ENCODE measurements around the gene IGDCC3. TPM values are rescaled to one million over a fixed set of nuclear protein-coding genes. Genes with fewer than 3 reads are reported as not detected.

IGDCC3 gene
- polyA plus RNA-seq, 3 donors from 2014 or later: not detected

DNA sequence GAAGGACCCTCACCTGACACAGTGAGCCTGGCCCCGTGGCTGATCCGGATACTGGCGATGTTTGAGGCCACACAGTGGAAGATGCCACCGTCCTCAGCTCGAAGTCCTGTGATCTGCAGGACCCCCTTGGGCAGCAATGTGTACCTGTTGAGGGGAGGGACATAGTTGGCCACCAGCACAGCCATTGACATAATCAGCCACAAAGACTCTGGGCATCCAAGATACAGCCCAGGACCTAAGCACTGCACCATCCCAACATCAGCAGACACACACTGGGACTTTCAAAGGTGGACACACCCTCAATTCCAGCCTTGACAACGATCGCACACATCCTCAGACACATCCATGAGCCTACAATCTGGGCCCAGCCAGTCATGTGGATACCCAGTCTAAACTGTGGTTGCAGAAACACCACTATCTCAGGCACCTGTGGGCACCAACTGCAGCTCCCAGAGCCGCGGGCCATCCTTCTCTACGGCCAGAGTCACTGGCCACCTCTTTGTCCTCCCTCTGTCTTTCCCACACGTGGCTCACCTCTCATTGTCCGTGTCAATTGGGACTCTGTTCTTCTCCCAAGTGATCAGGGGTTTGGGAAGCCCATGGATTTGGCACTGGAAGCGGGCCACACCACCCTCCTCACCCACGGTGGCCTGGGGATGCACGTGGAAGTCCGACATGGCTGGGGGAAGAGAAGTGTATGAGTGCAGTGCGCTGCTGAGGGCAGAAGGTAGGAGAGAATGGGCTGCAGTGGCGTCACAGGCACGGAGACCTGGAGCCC lies 42.3 kb downstream of the IGDCC3 start:
- H3K36me3 Mint-ChIP-seq: no peaks in the 10 kb centered on the region
- H3K27me3 Mint-ChIP-seq (ENCODE audit: low read depth in 3 of 3): peaks cover 0 to 2% (median 0%) of the 10 kb centered on the region in 3 donors
- H3K9me3 Mint-ChIP-seq: no peaks in the 10 kb centered on the region
- no peak overlapping the region for H3K4me3 Mint-ChIP-seq
- no peak for DNase-seq
- H3K4me1 Mint-ChIP-seq: no peaks in the 10 kb centered on the region
- H3K27ac Mint-ChIP-seq: no peak overlapping the region

DNA sequence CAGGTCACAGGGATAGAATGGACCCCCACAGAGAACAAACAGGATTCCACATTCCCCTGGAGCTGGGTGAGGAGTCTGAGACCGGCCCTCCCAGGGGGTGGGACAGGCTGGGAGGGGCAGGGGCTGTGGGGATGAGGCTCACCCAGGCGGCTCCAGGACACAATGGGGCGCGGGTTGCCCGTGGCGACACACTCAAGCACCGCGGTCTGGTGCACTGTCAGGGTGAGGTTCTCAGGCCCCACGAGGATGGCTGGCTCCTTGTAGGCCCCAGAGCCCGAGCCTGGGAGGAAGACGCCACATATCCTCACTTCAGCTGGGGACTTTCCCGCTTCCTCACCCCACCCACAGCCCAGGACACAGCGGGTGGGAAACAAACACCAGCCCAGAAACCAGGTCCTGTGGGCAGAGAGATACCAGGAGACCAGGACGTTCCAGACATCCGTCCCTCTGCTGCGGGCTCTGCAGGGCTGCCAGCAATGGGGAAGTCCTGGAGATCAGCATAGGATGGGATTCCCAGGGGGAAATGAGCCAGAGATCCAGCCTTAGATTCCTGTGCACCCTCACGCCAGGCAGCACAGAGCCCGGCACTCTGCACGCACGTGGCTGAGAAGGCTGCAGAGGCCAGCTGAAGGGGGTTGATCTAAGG lies 43.1 kb downstream of the IGDCC3 start:
- Mint-ChIP-seq H3K4me1 (no peaks in the 10 kb centered on the region), H3K27ac (no peak overlapping the region), H3K4me3 (no peak overlapping the region), H3K36me3 (no peaks in the 10 kb centered on the region), H3K9me3 (no peaks in the 10 kb centered on the region), H3K27me3 (ENCODE audit: low read depth in 3 of 3) (peaks cover 0 to 2% (median 0%) of the 10 kb centered on the region in 3 donors)
- DNase-seq: no peak

DNA sequence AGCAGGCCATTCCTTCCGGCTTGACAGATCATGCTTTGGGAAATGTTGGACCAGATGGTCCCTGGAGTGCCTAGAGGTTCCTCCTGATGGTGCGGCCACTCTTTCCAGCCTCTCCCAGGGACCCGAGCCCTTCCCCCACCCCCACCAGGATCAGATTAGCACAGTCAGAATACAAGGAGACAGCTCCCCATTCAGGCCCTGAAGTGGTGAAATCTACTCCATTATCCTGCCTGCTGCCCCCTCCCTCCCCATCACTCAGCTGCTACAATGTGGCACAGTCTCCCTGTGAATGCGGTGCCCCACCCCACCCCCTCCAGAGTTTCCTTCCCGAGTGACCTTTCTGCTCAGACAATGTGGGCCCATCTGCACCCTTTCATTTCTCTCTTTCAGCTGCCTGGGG lies 43.9 kb downstream of the IGDCC3 start:
- no peaks in the 10 kb centered on the region for H3K9me3 Mint-ChIP-seq
- no peak for DNase-seq
- H3K4me1 Mint-ChIP-seq: no peaks in the 10 kb centered on the region
- no peak overlapping the region for H3K4me3 Mint-ChIP-seq
- H3K27me3 Mint-ChIP-seq (ENCODE audit: low read depth in 3 of 3): peaks cover 0 to 2% (median 0%) of the 10 kb centered on the region in 3 donors
- H3K36me3 Mint-ChIP-seq: no peaks in the 10 kb centered on the region
- no peak overlapping the region for H3K27ac Mint-ChIP-seq

DNA sequence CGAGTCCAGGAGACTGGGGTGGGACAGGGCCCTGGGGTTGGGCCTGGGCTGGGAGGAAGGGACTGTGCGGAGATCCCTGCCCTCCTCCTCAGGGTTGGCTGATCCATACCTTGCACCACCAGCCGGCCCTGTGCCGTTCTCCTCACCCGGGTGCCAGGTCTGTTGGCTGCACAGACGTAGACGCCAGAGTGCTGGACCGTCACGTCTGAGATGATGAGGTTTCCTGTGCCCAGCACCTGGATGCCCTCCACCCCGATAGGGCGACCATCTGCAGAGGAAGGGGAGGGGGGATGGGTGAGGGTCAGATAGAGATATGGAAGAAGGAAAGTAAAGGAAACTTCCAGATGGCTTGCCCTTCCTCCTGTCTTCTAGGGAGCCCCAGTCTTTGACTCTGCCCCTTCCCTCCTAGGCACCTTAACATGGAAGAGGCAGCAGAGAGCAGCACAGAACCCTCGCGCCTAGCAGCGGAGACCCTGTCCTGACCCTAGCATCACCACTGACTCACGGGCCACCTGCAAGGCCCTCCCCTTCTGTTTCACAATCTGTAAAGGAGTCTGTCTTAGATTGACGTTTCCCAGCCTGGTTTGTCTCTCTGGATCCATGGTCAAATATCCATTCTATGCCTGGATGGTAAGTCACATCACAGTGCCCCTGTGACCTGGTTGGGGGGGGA lies 44.5 kb downstream of the IGDCC3 start:
- Mint-ChIP-seq H3K36me3 (no peaks in the 10 kb centered on the region), H3K27ac (no peak overlapping the region), H3K9me3 (no peaks in the 10 kb centered on the region), H3K4me3 (no peak overlapping the region), H3K27me3 (ENCODE audit: low read depth in 3 of 3) (peaks cover 0 to 2% (median 0%) of the 10 kb centered on the region in 3 donors), H3K4me1 (no peaks in the 10 kb centered on the region)
- DNase-seq: no peak

DNA sequence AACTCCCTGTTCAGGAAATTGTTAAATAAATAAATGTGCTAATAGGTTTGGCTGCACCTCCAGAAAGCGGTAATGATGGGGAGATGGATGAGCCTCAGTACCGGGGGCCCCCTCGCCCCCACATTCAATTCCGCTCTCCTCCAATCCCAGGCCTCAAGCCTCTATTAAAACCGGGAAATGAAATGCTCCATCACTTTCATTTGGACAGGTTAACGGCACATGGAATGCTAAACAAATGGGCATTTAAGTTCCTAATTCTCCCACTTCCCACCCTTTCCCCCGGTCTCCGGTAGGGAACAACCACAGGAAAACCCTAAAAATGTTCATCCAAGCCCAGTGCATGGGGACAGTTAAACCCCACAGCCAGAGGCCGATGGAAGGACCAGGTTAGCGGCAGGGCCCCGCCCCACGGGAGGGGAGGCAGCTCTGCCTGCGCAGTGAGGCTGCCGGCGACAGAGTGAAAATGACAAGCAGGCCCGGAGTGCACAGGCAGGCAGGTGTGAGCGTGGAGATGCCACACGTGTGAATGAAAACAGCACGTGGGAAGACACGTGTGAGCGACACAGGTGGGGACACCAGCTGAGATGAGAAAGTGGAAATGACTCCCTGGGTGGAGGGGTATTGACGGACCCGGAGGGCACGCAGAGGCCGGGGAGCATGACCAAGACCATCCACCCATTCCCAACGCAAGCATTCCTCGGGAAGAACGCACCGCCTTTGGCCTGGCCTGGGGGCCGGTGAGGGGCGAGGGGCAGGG lies 45.2 kb downstream of the IGDCC3 start:
- no peak for DNase-seq
- Mint-ChIP-seq H3K27ac (no peak overlapping the region), H3K27me3 (ENCODE audit: low read depth in 3 of 3) (peaks cover 0 to 2% (median 0%) of the 10 kb centered on the region in 3 donors), H3K9me3 (no peaks in the 10 kb centered on the region), H3K36me3 (no peaks in the 10 kb centered on the region), H3K4me3 (no peak overlapping the region), H3K4me1 (no peaks in the 10 kb centered on the region)

DNA sequence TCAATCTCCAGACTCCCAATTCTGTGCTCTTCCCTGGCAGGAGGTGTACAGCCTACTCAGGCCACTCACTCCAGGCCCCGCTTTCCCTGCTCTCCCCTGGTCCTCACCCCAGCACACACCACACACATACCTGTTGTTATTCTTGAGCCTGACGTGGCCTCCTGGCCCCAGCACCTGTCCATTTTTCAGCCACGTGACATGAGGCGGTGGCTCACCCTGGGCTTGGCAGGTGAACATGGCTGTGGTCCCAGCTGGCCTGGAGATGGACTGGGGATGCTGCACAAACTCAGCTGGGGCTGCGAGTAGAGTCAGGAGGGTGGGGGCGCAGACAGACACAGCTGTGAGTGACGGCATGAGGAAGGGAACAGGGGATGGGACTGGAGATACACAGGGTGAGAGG lies 46.0 kb downstream of the IGDCC3 start:
- Mint-ChIP-seq H3K4me1 (no peaks in the 10 kb centered on the region), H3K36me3 (no peaks in the 10 kb centered on the region), H3K4me3 (no peak overlapping the region), H3K27me3 (ENCODE audit: low read depth in 3 of 3) (peaks cover 0 to 2% (median 0%) of the 10 kb centered on the region in 3 donors), H3K27ac (no peak overlapping the region), H3K9me3 (no peaks in the 10 kb centered on the region)
- DNase-seq: no peak

DNA sequence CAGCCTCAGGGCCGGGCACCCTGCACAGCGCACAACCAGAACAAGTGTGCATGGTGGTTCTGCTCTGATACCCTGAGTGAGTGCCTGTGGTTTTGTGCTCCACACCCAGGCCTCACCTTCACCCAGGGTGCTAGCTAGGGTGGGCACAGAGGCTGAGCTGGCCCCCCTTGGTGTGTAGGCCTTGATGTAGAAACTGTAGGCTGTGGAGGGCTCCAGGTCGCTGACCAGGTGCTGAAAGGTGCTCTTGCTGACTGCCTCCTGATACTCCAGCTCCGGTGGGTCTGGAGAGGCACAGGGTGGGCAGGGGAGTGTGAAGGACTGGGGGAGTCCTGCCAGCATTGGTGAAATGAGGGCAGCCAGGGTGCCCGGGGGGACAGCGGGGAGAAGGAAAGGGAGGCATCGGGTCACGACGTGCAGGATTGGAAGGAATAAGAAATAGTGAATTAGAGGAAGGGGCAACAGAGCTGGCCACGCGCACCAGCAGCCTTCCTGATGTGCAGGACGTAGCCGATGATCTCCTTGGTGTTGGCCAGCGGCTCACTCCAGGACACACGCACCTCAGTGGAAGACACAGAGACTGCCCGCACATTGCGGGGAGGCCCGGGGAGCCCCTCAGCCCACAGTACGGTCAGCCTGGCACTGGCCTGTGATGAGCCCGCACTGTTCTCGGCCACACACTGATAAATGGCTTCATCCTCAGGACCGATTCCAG lies 46.7 kb downstream of the IGDCC3 start:
- Mint-ChIP-seq H3K4me1 (no peaks in the 10 kb centered on the region), H3K27ac (no peak overlapping the region), H3K27me3 (ENCODE audit: low read depth in 3 of 3) (peaks cover 0 to 2% (median 0%) of the 10 kb centered on the region in 3 donors), H3K36me3 (no peaks in the 10 kb centered on the region), H3K9me3 (no peaks in the 10 kb centered on the region), H3K4me3 (no peak overlapping the region)
- no peak for DNase-seq

DNA sequence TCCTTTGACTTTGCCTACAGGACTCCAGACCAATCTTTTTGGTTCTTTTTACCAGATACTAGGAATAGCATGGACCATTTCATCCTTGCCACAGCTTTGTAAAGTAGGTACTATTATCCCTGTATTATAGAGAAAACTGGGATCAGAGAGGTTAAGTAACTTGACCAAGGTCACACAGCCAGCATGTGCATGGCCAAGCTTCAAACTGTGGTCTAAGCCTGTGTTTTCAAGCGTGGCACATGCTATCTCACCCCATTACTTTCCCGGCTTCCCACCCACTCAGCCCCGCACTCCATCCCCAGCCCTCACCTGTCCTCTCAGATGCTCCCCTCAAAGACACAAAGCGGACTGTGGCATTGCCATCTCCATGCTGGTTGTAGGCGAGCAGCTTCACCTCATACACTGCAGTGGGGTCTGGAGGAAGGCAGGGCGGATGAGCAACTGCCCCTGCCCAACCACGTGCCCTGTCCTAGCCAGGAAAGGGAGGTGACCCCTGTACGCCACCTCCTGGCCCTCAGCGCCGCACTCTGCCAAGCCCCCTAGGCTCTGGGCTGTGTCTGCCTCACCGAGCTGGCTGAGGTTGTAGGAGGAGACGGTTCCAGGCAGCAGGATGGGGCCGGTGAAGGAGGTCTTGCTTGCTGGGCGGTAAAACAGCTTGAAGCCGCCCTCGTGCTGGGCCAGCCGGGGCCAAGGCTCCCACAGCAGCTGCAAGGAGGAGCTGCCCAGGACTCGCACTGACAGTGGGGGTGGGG lies 47.6 kb downstream of the IGDCC3 start:
- Mint-ChIP-seq H3K4me3 (no peak overlapping the region), H3K4me1 (no peaks in the 10 kb centered on the region), H3K27ac (no peak overlapping the region), H3K27me3 (ENCODE audit: low read depth in 3 of 3) (peaks cover 0 to 2% (median 0%) of the 10 kb centered on the region in 3 donors), H3K36me3 (no peaks in the 10 kb centered on the region), H3K9me3 (no peaks in the 10 kb centered on the region)
- no peak for DNase-seq

DNA sequence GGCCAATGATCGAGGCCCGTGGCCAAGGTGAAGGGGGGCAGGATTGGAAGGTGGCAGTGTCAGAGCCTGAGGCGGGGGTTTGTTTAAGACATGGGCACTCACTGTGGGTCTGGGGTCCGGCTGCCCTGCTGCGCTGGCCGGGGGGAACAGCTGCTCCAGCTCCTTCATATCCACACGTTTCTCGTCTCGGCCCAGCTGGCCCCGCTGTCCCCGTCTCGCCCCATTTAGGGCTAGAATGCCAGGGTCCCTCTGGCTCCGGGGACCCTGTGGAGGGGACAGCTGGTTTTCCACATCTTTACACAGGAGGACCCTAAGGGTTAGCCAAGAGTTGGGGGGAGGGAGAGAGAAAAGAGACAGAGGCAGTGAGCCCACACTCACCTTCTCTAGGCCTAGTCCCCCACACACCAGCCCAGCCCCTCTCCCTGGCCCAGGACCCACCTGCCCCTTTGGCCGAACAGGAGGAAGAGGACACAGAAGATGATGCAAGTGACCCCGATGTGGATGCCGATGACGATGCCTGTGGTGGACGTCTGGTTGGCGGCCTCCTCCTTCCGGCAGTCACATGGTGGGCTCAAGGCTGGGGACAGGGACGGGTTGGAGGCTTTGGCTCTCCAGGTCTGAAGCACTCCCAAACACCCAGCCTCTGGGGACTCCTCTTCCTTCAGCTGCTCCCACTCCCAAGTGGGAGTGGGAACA lies 48.4 kb downstream of the IGDCC3 start:
- H3K27ac Mint-ChIP-seq: no peak overlapping the region

DNA sequence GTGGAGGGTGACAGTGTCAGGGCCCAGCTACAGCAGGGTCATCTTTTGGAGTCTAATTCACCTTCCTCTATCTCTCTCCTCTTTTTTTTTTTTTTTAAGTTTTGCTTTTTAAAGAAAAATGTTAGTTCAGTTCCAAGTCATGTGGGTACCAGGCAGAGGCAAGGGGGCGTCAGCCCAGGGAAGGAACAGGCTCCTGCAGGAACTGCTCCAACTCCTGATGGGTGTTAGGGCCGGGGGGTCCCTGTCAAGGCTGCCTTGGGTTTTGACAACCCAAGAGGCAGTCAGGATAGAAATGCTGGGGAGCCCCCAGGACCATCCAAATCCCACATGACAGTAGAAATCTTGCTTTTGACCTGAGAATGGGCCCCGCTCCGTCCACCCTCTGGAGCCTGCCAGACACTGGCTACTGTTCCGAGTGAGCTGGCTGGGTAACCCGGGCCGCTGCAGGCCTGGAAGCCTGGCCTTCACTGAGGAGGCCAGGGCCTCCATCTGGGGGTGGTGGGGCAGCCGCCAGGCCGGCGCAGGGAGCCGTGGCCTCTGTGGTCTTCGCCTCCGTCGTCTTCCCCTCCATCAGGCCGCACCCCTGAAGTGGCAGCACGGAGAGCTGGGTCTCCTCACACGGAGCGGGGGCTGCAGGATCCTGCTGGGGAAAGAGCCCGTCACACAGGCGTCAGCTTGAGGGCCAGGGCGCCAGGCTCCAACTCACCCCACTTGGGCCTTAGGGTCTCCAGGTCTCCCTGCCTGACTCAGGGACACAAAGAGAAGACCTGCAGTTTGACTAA lies 49.1 kb downstream of the IGDCC3 start:
- H3K27ac Mint-ChIP-seq: no peak overlapping the region
- no peak for DNase-seq
- H3K9me3 Mint-ChIP-seq: no peaks in the 10 kb centered on the region
- no peaks in the 10 kb centered on the region for H3K4me1 Mint-ChIP-seq
- H3K36me3 Mint-ChIP-seq: no peaks in the 10 kb centered on the region
- H3K4me3 Mint-ChIP-seq: no peak overlapping the region
- peaks cover 0 to 2% (median 0%) of the 10 kb centered on the region in 3 donors for H3K27me3 Mint-ChIP-seq (ENCODE audit: low read depth in 3 of 3)

More for the DNA sequence above, 48.4 kb downstream of the IGDCC3 start:
- no peak overlapping the region for H3K4me3 Mint-ChIP-seq
- no peak for DNase-seq
- H3K27me3 Mint-ChIP-seq (ENCODE audit: low read depth in 3 of 3): peaks cover 0 to 2% (median 0%) of the 10 kb centered on the region in 3 donors
- H3K9me3 Mint-ChIP-seq: no peaks in the 10 kb centered on the region
- H3K36me3 Mint-ChIP-seq: no peaks in the 10 kb centered on the region
- H3K4me1 Mint-ChIP-seq: no peaks in the 10 kb centered on the region

DNA sequence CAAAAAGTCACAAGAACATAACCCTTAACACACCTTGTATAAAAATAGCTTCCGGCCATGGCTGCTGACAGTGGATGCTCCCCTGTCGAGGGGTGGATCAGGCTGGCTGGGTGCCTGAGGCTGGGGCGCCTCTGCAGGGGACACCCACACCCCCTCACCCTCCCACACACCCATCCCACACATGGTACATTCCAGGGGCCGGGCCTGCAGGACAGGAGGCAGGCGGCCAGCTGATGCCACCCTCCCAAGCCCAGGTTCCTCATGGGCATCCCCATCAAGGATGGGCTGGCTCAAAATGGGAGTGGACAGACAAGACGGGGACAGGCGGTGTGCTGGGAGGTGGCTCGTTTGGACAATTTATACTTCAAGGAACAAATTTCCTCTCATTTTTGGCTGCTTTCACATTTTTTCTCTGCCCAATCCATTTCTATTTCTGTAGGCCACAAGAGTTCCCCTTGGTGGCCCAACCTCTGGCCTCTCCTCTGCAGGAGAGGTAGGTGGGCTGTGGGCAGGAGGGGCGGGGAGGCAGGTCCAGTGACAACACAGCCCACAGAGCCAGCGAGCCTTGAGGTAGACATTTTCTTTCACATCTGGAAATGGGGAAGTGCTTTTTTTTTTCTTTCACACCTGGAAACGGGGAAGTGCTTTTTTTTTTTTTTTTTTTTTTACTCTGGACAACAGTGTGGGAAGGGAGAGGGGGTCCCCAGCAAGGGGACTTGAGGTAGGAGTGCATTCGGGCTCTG lies 50.0 kb downstream of the IGDCC3 start:
- Mint-ChIP-seq H3K9me3 (no peaks in the 10 kb centered on the region), H3K4me3 (no peak overlapping the region), H3K27me3 (ENCODE audit: low read depth in 3 of 3) (peaks cover 0 to under 1% (median 0%) of the 10 kb centered on the region in 3 donors), H3K27ac (no peak overlapping the region), H3K4me1 (no peaks in the 10 kb centered on the region), H3K36me3 (no peaks in the 10 kb centered on the region)
- no peak for DNase-seq

Measured in immature natural killer cell (primary cell).